Stimulated activated CD8-positive, alpha-beta memory T cell treated with anti-CD3 and anti-CD28 coated beads, Interleukin-2, amount 100 ng/mL, for 1 hour (primary cell): ENCODE results near the gene PRTFDC1.
"Not testable (repeated sequence)": the region's sequence is repeated elsewhere in the genome, so short reads cannot be mapped to it uniquely, and the experiment has no call there.

Experiments
- DNase-seq, 2 donors: peaks; one replicate each; pipeline ENCODE4 v3.0.0-alpha.2; 2020; ENCODE audit warnings: low read depth in 2 of 2

PRTFDC1 gene

DNA sequence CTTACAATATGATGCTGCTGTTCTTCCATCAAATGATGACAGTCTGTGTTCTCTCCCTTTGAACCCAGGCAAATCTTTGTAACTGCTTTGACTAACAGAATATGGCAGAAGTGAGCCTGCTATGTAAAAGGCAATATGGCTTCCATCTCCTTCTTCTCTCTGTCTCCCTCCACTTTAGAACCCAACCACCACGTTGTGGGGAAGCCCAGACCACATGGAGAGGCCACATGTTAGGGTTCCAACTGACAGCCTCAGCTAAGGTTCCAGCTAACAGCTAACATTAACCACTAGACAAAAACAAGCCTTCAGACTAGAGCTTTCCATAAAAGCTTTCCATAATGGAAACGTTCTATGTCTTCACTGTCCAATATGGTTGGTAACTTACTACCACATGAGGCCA, 107.7 kb downstream of the PRTFDC1 start:
- DNase-seq, result no peak

DNA sequence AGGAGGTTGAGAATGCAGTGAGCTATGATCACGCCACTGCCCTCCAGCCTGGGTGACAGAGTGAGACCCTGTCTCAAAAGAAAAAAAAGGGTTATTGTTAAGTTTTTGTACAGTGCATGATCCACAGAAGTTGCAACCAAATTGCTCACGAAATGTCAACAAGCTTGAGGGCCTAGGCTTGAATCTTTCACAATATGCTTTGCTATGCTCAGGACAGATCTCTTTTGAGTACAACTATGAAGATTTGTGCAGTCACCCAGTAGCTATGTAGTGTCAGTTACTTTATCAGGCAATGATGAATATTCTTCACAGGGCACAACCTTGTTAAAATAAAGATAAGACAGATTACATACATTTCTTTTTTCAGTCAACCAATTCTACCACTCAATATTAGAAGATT, 109.2 kb downstream of the PRTFDC1 start:
- no peak for DNase-seq

DNA sequence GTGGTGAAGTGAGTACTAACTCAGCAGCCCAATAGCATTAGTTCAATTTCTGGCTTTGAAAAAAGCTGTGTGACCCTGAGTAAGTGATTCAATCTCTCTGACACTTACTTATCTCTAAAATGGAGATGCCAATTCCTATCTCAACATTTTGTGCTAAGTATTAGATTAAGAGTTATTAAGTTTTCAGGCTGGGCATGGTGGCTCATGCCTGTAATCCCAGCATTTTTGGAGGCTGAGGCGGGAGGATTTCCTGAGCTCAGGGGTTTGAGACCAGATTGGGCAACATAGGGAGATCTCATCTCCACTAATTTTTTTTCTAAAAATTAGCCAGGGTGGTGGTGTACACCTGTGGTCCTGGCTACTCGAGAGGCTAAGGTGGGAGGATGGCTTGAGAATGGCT, 109.5 kb downstream of the PRTFDC1 start:
- DNase-seq, result no peak

DNA sequence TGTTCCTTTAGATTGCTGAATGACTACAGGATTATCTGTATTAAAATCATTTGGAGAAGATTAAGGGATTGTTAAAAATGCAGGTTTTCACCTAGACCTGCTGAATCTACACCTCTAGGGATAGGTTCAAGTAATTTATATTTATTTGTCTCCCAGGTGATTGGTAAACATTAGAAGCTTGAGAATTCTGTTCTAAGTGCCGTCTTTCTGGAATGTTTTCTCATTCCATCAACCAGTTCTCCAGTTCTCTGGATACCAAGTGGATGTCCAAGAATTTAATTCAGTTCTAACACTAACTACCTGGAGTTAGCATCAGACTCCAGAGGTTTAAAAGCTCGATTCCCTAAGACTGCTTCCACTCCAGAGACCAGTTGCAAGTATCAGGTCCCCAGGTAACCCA, 110.9 kb downstream of the PRTFDC1 start:
- no peak for DNase-seq

DNA sequence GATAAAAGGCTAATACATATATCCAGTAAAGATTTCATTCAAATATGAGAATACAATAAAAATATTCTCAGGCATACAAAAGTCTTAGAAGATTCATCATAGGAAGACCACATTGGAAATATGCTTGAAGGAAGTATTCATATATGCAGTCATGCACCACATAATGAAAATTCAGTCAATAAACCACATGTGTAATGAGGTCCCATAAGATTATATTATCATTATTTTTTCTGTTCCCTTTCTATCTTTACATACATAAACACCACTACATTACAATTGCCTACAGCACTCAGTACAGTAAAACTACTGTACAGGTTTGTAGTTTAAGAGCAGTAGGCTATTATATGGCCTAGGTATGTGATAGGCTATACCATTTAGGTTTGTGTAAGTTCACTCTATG, 111.6 kb downstream of the PRTFDC1 start:
- no peak for DNase-seq

DNA sequence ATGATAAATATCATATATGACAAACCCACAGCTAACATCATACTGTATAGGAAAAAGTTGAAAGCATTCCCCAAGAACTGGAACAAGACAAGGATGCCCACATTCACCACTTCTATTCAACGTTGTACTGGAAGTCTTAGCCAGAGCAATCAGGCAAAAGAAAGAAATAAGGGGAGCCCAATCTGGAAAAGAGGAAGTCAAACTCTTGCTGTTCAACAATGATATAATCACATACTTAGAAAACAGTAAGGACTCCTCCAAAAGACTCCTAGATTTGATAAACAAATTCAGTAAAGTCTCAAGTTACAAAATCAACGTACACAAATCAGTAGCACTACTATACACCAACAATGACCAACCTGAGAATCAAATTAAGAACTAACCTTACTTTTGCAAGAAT, 114.6 kb downstream of the PRTFDC1 start:
- DNase-seq, result not testable (repeated sequence)

DNA sequence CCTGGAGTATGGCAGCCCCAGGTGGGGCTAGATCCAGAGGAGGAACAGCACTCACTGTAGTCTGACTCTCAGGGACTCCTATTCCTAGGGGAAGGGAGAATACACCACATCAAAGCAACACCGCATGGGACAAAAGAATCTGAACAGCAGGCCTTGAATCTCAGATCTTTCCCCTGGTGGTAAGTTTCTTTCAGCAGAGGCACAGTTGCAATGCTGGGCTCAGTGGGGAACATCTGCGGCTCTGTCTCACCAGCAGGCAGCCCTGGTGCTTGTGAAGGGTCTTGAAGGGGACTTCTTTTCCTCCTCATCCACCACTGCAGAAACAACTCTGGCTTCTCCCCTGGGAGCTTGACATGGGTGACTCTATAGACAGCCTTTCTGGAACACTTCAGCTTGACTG, 117.5 kb downstream of the PRTFDC1 start:
- no peak for DNase-seq

DNA sequence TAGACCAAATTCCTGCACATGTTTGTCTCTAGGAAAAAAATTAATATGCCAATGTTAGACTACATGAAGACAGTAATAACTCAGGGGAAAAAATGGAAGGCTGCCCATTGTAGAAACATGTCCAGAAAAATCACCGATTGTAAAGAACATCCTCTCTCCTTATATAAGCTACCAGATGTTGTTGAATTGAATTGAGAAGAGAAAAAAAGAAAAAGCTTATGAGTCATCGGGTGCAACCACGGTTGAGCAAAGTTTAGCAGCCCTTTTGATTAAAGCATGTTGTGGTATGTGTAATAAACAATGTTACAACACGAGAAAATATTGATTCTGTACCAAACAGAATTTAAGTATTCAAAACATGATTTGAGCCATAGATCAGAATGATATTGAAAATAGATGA, 126.4 kb downstream of the PRTFDC1 start:
- DNase-seq, result no peak

DNA sequence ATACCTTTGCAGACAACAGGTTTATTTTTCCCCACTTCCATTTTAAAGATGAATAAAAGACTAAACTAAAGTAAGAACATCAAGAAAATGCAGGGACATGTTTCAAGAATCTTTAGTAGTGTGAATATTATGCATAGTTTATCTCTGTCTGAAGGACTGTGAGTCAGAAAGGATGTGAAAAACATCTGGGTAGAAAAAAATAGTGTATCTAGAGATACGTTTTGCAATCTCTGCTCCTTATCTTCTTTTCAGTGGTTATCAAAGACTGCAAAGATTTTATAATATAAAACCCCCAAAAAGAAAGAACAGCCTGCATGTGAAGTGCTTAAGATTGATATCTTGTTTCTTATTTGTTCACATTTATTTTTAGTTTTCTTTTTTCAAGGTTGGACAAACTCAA, 126.9 kb downstream of the PRTFDC1 start:
- no peak for DNase-seq

DNA sequence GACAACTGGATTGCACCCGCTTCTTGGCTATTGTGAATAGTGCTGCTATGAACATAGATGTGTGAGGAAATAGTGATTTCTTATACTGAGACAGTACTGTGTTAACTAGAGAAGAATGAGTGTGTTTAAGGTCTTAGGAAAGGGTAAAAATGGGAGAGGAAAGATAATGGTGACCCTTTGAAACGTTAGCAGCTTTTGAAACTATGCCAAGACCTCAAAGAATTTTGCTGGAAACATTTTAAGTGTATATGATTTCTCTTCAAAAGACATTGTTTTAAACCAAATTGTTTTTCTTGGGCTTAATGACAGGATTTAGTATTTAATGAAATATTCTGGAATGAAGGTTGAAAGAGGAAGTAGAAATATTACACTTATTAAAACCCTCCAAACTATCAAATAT, 127.9 kb downstream of the PRTFDC1 start:
- DNase-seq, result no peak

DNA sequence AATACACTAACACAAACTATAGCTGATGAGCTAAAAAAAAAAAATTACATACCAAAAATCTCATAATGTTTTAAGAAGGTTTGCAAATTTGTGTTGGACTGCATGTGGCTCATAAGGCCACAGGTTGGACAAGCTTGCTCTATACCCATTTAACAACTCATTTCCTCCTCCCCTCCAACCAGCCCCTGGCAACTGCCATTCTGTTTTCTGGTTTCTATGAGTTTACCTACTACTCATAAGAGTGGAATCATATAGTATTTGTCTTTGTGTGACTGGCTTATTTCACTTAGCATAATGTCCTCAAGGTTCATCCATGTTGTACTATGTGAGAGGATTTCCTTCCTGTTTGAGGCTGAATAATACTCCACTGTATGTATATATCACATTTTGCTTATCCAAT, 128.3 kb downstream of the PRTFDC1 start:
- no peak for DNase-seq

DNA sequence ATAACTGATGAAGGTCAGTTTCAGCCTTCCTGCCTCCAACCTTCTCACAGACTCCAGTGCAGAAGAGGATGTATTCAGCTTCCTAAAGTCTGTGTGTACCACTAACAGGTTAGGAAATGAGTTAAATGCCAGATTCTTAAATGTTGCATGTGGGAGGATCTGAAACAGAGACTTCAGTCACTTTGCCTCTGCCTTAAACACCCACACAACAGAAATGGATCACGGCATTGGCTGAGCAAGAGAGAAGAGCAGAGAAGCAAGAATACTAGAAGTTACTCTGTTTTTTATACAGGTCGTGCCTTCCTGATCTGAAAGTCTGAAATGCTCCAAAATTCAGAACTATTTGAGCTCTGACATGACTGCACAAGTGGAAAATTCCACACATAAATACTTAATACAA, 129.8 kb downstream of the PRTFDC1 start:
- DNase-seq, result no peak

DNA sequence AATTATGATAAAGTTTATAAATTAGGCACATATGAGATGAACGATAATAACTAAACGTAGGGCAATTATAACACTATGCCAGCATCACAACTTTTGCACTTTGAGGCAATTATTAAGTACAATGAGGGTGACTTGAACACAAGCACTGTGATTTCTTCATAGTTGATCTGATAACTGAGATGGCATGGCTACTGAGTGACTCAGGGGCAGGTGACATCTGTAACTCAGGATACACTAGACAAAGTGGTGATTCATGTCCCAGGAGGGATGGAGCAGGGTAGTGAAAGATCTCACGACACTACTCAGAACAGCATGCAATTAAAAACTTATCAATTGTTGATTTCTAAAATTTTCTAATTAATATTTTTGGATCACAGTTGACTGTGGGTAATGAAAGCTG, 130.4 kb downstream of the PRTFDC1 start:
- DNase-seq, result no peak

DNA sequence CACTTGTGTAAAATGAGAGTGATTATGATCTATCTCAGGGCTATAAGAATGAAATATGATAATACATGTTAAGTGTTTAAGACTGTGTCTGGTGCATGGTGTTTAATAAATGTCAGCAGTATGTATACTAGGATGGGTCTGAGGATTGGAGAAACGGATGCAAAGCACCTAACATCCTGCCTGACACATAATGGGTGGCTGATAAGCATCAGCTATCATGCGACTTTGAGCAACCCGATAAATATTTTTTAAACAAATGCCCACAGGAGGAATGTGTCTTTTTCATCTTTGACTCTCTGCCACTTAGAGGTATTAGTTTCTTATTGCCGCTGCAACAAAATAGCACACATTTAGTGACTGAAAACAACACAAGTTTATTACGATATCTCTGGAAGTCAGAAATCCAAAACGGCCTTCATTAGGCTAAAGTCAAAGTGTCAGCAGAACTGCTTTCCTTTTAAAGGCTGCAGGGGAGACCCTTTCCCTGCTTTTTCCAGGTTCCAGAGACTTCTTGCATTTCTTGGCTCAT, 135.5 kb downstream of the PRTFDC1 start:
- DNase-seq, result no peak

DNA sequence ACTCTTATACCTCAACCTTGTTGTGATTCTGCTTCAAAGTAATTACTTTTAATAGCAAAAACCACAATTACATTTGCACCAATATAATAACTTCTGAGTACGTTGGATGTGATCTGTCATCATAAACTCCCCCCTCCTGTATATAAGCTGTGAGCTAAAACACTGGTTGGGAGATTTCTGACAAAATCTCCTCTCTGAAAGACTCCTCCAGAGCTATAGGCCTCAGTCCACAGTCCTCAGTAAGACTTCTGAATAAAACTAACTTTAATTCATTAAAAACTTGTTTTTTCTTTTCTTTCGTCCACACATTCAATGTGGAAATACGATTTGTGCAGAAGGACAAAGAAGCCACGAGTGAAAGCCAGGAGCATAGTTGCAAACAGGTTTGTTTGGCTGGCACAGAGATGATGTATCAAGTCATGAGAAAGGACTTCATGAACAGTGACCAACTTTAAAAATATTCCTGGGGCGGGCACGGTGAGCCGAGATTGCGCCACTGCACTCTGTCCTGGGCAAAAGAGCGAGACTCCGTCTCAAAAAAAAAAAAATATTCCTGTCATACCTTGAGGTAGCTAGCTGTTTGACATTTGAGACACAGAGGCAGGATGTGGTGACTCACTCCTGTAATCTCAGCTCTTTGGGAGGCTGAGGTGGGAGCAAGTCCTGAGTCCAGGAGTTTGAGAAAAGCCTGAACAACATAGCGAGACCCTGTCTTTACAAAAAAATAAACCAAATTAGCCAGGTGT, 137.7 kb downstream of the PRTFDC1 start:
- no peak for DNase-seq

DNA sequence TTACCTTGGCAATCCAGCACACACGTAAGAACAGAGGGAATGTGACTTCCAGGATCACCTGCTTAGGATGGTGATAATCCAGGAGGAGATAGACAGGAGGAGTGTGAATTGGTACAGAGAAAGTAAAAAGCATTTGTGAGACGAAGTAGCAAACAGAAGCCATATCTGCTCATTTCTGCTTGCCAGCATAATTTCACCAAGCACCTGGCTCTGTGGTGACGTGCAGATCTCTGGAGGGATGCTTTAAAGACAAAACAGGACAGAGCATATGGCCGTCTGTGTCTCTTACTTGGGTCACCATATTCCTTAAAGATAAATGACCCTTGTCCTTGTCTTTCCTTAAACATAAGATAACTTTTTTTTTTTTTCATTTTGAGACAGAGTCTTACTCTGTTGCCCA, 138.6 kb downstream of the PRTFDC1 start:
- DNase-seq, result no peak

DNA sequence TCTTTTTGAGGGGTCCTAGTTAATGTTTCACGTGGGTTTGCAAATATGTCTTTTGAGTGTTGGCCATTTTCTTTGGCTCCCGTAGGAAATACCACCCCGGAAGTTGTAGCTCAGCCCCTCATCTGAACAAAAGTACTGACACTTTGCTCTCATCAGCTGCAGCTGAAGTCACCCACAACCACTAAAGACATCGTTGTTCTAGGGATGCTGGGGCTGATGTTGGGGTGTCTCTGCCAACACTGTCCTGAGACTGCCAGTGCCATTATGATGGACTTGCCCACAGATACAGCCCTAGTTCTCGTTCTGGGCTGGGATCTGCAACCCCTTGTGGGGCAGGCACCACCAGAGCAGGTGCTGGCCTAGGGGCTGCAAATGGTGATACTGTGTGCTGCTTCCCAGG, 146.1 kb downstream of the PRTFDC1 start:
- no peak for DNase-seq

DNA sequence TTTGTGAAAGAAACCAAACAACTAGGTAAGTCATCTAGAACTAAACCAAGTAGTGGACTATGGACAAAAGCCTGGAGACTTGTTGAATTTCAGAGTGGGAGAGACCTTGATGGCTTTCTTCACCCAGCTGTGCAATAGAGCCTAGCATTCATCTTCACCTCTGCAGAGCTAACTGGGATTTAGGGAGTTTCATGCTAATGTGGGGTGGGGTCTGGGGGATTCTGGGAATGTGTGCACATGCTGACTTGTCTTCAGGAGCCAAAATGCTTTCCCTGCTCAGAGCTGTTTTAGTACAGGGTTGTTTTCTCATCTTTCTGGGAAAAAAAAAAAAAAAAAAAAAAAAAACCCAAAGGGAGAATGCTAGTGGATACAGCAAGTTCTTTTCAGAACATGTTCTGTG, 147.4 kb downstream of the PRTFDC1 start:
- no peak for DNase-seq

DNA sequence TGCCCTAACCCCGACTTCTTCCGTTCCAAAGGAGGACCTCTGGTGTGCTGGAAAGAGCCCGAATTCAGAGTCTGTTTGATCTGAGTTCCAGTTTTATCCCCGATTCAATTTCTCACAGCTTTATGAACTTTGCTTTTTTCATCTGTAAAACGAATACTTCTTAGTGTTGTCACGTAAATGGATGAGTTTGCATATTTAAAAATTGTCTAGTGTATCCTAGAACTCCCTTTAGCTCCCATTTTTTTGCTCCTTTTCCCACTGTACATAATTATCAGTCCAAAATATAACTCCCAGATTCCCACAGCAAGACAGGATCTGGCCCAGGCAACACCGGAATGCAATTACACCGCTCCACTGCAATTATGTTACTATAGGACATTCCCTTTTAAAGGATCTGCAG, 148.0 kb downstream of the PRTFDC1 start:
- DNase-seq, result no peak

DNA sequence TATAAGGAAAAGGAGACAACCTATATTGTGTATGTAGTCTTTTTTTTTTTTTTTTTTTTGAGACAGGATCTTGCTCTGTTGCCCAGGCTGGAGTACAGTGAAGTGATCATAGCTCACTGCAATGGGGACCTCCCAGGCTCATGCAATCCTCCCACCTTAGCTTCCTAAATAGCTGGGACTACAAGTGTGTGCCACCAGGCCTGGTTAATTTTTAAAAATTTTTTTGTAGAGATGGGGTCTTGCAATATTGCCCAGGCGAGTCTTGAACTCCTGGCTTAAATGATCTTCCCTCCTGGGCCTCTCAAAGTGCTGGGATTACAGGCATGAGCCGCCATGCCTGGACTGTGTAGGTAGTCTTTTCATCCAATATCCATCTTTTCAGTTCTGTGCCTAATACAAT, 150.0 kb downstream of the PRTFDC1 start:
- DNase-seq, result no peak

DNA sequence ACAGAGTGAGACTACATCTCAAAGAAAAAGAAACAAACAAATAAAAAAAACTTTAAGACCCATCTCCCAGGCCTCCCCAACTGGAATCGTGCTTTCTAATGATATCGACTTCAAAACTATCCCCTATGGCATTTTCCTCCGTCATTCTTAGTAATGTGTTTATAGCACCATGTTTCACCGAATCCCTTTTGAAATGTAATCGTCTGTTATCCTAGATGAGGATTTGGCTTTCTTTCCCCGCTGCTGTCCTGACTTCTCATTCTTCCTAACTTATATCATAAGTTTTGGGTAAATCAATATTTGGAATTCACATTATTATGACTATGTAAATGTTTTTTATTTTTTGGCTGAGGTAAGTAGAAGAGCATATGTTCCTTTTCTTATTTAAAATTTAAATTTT, 151.5 kb downstream of the PRTFDC1 start:
- DNase-seq, result no peak
